HG03442 (cell line): ENCODE data around the gene STK38L.

Experiments used
- ATAC-seq: cut with Tn5 transposase; IDR thresholded peaks from one replicate; pipeline ENCODE4 v1.9.1; 2021; ENCODE audit warnings: mild to moderate bottlenecking, moderate library complexity; ENCODE audit not compliant: unreplicated experiment

Gene STK38L

GRCh38 chr12:27342536-27342935 lies 98.5 kb downstream of the STK38L start:
- ATAC-seq: no peak

GRCh38 chr12:27343255-27344000 lies 99.3 kb downstream of the STK38L start:
- ATAC-seq: no peak

- ATAC-seq: no peak
These were observed 100.2 kb downstream of the STK38L start for GRCh38 chr12:27344246-27344645.

- ATAC-seq: no peak
These were observed 100.7 kb downstream of the STK38L start for GRCh38 chr12:27344760-27345159.

GRCh38 chr12:27345376-27345775 lies 101.3 kb downstream of the STK38L start:
- no peak for ATAC-seq

GRCh38 chr12:27347779-27348178 lies 103.7 kb downstream of the STK38L start:
- ATAC-seq: no peak

GRCh38 chr12:27351476-27351875 lies 107.4 kb downstream of the STK38L start:
- no peak for ATAC-seq

- ATAC-seq: no peak
These were observed 111.4 kb downstream of the STK38L start for GRCh38 chr12:27355486-27355885.

- ATAC-seq: no peak
These were observed 111.9 kb downstream of the STK38L start for GRCh38 chr12:27355979-27356378.

GRCh38 chr12:27359578-27360340 lies 115.7 kb downstream of the STK38L start:
- ATAC-seq: no peak

GRCh38 chr12:27361372-27361771 lies 117.3 kb downstream of the STK38L start:
- ATAC-seq: no peak

GRCh38 chr12:27366621-27367020 lies 122.5 kb downstream of the STK38L start:
- no peak for ATAC-seq

GRCh38 chr12:27367078-27367477 lies 123.0 kb downstream of the STK38L start:
- ATAC-seq: no peak
